ENCODE measurements around the gene STEAP2. TPM values are rescaled to one million over a fixed set of nuclear protein-coding genes. Genes with fewer than 3 reads are reported as not detected.

STEAP2 gene
- total RNA-seq, 1 donor from 2014 or later, result not detected

- Mint-ChIP-seq H3K4me1 (ENCODE audit: unreplicated experiment) (no peaks in the 10 kb centered on the region), H3K9me3 (ENCODE audit: unreplicated experiment) (no peaks in the 10 kb centered on the region), H3K27ac (ENCODE audit: unreplicated experiment) (no peak overlapping the region), H3K4me3 (ENCODE audit: unreplicated experiment) (no peak overlapping the region), H3K27me3 (ENCODE audit: unreplicated experiment) (no peaks in the 10 kb centered on the region), H3K36me3 (ENCODE audit: unreplicated experiment) (no peaks in the 10 kb centered on the region)
- no peak for TF ChIP-seq CTCF (IDR thresholded peaks at IDR 0.05)
- DNase-seq (ENCODE audit: extremely low spot score, unreplicated experiment), result no peak
These were observed 18.4 kb upstream of the STEAP2 start for GRCh38 chr7:90192876-90193750.

DNA sequence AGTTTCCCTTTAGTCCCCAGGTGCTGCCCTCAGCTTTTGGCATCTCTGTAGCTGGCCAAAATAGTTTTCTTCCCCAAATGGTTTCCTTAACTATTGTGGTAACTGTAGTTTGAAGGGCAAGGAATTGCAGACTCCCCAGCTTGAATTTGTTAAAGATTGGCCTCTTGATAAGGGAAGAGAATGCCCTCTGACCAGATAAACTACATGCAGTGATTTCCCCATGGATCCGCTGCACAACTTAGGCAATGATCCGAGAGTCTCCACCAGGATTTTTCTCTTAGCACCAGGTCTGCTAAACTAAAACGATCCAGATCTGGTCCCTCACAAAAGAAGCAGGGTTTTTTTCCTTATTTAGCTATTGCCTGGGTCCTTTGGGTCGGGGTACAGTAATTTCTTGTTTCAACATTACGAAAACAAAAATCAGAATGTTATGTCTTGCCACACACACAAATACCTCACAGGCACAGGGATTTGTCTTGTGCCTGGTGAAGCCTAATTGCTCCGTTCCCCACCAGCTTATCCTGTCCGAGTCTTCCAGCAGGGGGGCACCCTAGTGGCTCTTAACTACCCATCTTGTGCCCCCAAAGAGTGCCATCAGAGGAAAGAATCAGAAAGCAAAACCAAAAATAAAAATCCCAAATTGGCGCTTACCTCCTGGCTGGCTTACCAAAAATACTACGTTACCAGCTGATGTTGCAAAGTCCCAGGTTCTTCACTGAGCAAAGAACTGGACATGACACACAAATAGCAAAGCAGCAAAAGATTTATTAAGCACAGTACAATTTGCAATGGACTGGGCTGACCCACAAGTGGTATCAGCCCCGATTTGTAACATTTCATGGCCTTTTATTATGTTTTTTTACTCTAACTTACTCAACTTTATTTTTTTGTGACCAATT lies 16.4 kb upstream of the STEAP2 start:
- Mint-ChIP-seq H3K4me1 (ENCODE audit: unreplicated experiment) (no peaks in the 10 kb centered on the region), H3K9me3 (ENCODE audit: unreplicated experiment) (no peaks in the 10 kb centered on the region)

GRCh38 chr7:90201500-90202195 lies 9.9 kb upstream of the STEAP2 start:
- no peak for DNase-seq (ENCODE audit: extremely low spot score, unreplicated experiment)
- no peak for TF ChIP-seq CTCF (IDR thresholded peaks at IDR 0.05)
- H3K4me3 Mint-ChIP-seq (ENCODE audit: unreplicated experiment), result no peak overlapping the region
- no peak overlapping the region for H3K27ac Mint-ChIP-seq (ENCODE audit: unreplicated experiment)
- no peaks in the 10 kb centered on the region for H3K36me3 Mint-ChIP-seq (ENCODE audit: unreplicated experiment)
- H3K9me3 Mint-ChIP-seq (ENCODE audit: unreplicated experiment), result no peaks in the 10 kb centered on the region
- H3K27me3 Mint-ChIP-seq (ENCODE audit: unreplicated experiment), result peaks cover 3% of the 10 kb centered on the region
- no peaks in the 10 kb centered on the region for H3K4me1 Mint-ChIP-seq (ENCODE audit: unreplicated experiment)

More for the DNA sequence above, 16.4 kb upstream of the STEAP2 start:
- no peaks in the 10 kb centered on the region for H3K36me3 Mint-ChIP-seq (ENCODE audit: unreplicated experiment)
- no peaks in the 10 kb centered on the region for H3K27me3 Mint-ChIP-seq (ENCODE audit: unreplicated experiment)
- H3K4me3 Mint-ChIP-seq (ENCODE audit: unreplicated experiment), result no peak overlapping the region
- DNase-seq (ENCODE audit: extremely low spot score, unreplicated experiment), result no peak
- TF ChIP-seq CTCF (IDR thresholded peaks at IDR 0.05), result no peak
- H3K27ac Mint-ChIP-seq (ENCODE audit: unreplicated experiment), result no peak overlapping the region

DNA sequence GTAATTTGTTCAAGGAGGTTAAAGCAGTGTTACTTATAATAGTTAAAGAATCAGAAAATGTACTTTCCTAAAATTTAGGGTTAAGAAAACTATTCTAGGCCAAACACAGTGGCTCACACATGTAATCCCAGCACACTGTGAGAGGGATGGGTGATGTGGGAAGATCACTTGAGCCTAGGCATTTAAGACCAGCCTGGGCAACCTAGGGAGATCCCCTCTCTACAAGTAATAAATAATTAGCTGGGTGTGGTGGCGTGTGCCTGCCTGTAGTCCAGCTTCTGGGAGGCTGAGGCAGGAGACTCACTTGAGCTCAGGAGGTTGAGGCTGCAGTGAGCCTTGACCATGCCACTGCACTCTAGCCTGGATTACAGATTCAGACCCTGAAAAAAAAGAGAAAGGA lies 3.6 kb upstream of the STEAP2 start:
- TF ChIP-seq CTCF (IDR thresholded peaks at IDR 0.05), result no peak
- Mint-ChIP-seq H3K4me3 (ENCODE audit: unreplicated experiment) (no peak overlapping the region), H3K9me3 (ENCODE audit: unreplicated experiment) (no peaks in the 10 kb centered on the region), H3K4me1 (ENCODE audit: unreplicated experiment) (peaks cover 13% of the 10 kb centered on the region), H3K27me3 (ENCODE audit: unreplicated experiment) (peaks cover 26% of the 10 kb centered on the region), H3K36me3 (ENCODE audit: unreplicated experiment) (no peaks in the 10 kb centered on the region), H3K27ac (ENCODE audit: unreplicated experiment) (no peak overlapping the region)
- no peak for DNase-seq (ENCODE audit: extremely low spot score, unreplicated experiment)

Measured in osteocyte (in vitro differentiated cells).